ENCODE results near the gene CD7.

The CD7 gene

DNA sequence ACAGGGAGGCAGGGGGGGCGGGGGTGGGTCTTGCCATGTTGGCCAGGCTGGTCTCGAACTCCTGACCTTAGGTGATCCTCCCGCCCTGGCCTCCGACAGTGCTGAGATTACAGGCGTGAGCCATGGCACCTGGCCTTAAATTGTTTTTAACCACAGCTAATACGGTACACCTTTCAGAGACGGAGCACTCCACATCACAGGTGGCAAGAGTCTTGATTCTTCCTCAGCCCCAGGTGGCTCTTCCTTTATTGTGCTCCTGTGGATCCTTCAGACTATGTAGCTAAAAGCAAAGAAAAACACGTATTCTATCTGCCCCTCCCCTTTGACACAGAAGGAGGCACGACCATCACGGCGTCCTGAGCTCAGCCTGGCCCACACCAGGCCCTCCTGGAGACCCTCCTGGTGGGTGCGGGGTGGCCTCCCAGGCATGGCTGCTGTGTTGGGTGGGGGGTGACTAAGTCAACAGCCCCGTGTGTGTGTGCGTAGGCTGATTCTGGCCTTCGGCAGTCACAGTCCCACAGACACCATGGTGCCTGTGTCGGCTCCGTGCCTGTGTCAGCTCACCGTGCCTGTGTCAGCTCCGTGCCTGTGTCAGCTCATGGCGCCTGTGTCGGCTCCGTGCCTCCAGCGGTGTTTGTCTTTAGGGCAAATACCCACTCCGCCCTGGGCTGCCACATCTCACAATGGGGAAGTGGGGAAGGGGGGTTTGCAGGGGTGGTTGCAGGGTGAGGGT lies 26.9 kb upstream of the CD7 start:
- Histone ChIP-seq H3K4me3 (ENCODE audit: low read depth, low read length) (no peak overlapping the region), H3K9me3 (ENCODE audit: control insufficient read depth, insufficient read depth, low read length) (no peaks in the 10 kb centered on the region), H3K4me1 (ENCODE audit: control insufficient read depth, insufficient read depth, low read length) (no peaks in the 10 kb centered on the region), H3K27me3 (ENCODE audit: control insufficient read depth, insufficient read depth, low read length) (no peaks in the 10 kb centered on the region), H3K36me3 (ENCODE audit: control insufficient read depth, insufficient read depth, low read length) (no peaks in the 10 kb centered on the region), H3K9ac (ENCODE audit: low read depth, low read length) (no peak overlapping the region)

DNA sequence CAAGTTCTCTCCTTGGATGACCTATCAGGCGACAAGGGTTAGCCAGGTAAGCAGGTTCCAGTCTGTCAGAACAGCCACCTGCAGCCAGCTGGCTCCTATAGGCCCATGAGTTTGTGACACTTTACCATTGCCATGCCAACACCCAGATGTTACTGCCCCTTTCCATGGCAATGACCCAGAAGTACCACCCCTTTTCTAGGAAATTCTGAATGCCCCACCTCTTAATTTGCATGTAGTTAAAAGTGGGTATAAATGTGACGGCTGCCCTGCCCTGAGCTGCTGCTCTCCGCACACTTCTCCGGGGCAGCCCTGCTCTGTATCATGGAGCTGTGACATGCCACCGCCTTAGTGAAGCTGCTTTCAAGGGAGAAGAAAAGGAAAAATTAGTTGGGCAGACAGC lies 26.2 kb upstream of the CD7 start:
- peaks cover 2% of the 10 kb centered on the region for H3K27me3 ChIP-seq (ENCODE audit: control insufficient read depth, insufficient read depth, low read length)
- H3K36me3 ChIP-seq (ENCODE audit: control insufficient read depth, insufficient read depth, low read length): no peaks in the 10 kb centered on the region
- H3K4me3 ChIP-seq (ENCODE audit: low read depth, low read length): no peak overlapping the region
- no peaks in the 10 kb centered on the region for H3K4me1 ChIP-seq (ENCODE audit: control insufficient read depth, insufficient read depth, low read length)
- no peak overlapping the region for H3K9ac ChIP-seq (ENCODE audit: low read depth, low read length)
- no peaks in the 10 kb centered on the region for H3K9me3 ChIP-seq (ENCODE audit: control insufficient read depth, insufficient read depth, low read length)

DNA sequence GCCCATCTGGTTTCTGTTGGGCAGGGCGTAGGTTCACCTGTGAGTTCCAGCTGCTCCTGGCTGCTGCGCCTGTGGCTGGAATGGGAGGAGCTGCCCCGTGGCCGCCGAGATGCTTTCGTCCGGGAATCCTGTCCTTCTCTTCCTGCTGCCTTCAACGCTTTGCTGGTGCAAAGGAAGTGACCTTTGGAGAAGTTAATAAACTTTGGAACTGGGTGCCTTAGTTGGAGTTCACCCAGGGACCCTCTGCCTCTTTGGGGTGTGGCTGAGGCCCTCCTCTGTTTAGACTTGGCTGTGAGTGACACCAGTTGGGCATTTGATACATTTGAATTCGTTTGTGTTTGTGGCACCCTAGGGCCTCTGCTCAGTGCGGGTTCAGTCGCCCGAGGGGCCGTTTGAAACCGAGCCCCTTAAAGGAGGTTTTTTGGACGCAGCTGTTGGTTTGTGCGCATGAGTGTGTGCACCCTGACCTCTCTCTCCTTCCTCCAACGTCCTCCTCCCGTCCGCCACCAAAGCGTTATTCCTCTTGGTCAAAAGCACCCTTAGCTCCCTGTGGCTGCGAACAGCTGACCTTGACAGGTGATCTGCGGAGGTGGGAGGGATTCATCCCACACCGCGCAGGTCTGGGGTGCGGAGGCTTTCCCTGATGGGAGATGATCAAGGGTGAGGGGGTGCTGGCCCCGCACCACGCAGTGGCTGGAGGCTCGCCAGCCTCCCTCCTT lies 25.1 kb upstream of the CD7 start:
- Histone ChIP-seq H3K27me3 (ENCODE audit: control insufficient read depth, insufficient read depth, low read length) (peaks cover 4% of the 10 kb centered on the region), H3K36me3 (ENCODE audit: control insufficient read depth, insufficient read depth, low read length) (no peaks in the 10 kb centered on the region), H3K9ac (ENCODE audit: low read depth, low read length) (no peak overlapping the region), H3K4me1 (ENCODE audit: control insufficient read depth, insufficient read depth, low read length) (no peaks in the 10 kb centered on the region), H3K9me3 (ENCODE audit: control insufficient read depth, insufficient read depth, low read length) (no peaks in the 10 kb centered on the region), H3K4me3 (ENCODE audit: low read depth, low read length) (no peak overlapping the region)

DNA sequence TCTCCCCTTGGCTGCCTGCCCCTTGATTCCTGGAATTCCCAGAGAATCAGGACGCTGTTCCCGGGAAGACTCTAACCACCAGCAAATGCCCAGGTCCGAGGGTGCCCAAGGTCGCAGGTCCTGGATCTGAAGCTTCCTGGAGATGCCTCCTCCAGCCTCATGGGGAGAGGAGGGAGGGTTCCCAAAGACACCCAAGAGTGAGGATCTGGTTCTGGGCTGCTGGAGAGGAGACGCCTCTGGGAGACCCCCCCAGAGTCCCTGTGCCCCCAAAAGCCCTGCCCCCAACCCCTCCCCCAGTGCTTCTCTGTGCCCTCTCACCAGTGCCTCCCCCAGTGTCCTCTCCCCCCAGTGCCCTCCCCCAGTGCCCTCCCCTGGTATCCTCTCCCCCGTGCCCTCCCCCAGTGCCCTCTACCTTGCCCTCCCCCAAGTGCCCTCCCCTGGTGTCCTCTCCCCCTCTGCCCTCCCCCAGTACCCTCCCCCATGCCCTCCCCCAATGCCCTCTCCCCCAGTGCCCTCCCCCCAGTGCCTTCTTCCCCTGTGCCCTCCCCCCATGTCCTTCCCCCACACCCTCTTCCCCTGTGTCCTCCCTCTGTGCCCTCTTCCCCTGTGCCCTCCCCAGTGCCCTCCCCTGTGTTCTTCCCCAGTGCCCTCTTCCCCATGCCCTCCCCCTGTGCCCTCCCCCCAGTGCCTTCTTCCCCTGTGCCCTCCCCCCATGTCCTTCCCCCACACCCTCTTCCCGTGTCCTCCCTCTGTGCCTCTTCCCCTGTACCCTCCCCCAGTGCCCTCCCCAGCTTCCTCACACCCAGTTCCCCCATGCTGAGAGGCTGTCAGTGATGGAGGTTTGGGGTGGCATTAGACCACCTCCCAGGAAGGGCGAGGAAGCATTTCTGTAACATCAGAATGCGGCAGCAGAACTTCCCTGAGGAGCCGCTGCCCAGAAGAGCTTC lies 22.5 kb upstream of the CD7 start:
- Histone ChIP-seq H3K4me3 (ENCODE audit: low read depth, low read length) (no peak overlapping the region), H3K27me3 (ENCODE audit: control insufficient read depth, insufficient read depth, low read length) (peaks cover 13% of the 10 kb centered on the region), H3K36me3 (ENCODE audit: control insufficient read depth, insufficient read depth, low read length) (no peaks in the 10 kb centered on the region), H3K4me1 (ENCODE audit: control insufficient read depth, insufficient read depth, low read length) (no peaks in the 10 kb centered on the region), H3K9ac (ENCODE audit: low read depth, low read length) (no peak overlapping the region), H3K9me3 (ENCODE audit: control insufficient read depth, insufficient read depth, low read length) (no peaks in the 10 kb centered on the region)

- Histone ChIP-seq H3K27me3 (ENCODE audit: control insufficient read depth, insufficient read depth, low read length) (peaks cover 19% of the 10 kb centered on the region), H3K36me3 (ENCODE audit: control insufficient read depth, insufficient read depth, low read length) (no peaks in the 10 kb centered on the region), H3K4me1 (ENCODE audit: control insufficient read depth, insufficient read depth, low read length) (no peaks in the 10 kb centered on the region), H3K9ac (ENCODE audit: low read depth, low read length) (no peak overlapping the region), H3K4me3 (ENCODE audit: low read depth, low read length) (no peak overlapping the region), H3K9me3 (ENCODE audit: control insufficient read depth, insufficient read depth, low read length) (no peaks in the 10 kb centered on the region)
Observed at GRCh38 chr17:82338858-82339633, 21.6 kb upstream of the CD7 start.

DNA sequence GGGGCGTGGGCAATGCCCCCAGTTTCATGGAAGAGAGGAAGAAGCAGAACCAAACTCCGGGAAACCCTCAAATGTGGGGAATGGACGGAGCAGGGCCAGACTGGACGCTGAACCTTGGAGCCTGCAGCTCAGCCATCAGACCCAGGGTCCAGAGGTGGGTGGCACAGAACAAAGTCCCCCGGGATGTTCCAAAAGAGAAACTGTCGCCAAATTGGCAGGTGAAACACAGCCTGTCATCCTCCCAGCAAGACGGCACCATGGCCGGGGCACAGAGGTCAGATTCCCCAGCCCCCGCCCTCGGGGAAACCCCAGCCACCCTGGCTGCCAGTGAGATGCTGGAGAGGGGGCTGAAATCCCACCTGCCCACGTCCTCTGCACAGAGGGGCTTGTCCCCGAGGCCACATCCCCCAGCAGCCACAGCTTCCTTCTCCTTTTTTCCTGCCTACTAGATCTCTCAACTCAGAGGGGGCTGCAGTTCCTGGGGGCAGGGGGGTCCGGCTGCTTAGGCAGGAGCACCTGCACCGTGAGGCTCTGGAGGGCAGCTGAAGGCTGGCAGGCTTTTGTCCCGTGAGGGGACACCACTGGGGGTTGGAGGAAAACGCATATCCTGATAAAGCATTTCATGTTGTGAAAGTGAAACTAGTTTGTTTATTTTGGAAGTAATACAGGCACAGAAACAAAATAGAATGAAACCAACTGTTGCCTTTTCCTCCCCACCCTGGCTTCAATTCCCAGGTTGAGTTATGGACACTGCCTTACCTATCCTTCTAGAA lies 17.4 kb upstream of the CD7 start:
- Histone ChIP-seq H3K36me3 (ENCODE audit: control insufficient read depth, insufficient read depth, low read length) (no peaks in the 10 kb centered on the region), H3K27me3 (ENCODE audit: control insufficient read depth, insufficient read depth, low read length) (peaks cover 32% of the 10 kb centered on the region), H3K9ac (ENCODE audit: low read depth, low read length) (no peak overlapping the region), H3K9me3 (ENCODE audit: control insufficient read depth, insufficient read depth, low read length) (no peaks in the 10 kb centered on the region), H3K4me1 (ENCODE audit: control insufficient read depth, insufficient read depth, low read length) (peaks cover 3% of the 10 kb centered on the region), H3K4me3 (ENCODE audit: low read depth, low read length) (no peak overlapping the region)

DNA sequence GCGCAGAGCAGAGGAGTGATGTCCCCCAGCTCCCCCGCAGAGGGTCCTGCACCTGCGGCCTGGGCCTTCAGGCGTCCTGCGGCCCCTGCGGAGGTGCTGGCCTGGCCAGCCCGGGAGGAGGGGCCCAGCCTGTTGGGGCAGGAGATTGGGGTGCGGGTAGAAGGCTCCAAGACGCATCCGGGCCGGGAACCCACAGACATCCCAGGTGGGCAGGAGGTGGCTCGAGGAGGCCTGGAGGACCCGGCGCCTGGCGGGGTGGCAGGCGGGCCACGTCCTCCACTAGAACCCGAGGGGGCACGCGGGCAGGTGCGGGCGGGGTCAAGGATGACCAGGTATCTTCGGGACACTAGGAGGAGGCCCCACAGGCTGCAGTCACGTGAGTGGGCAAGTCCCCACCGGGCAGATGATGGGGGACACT lies 16.8 kb upstream of the CD7 start:
- Histone ChIP-seq H3K27me3 (ENCODE audit: control insufficient read depth, insufficient read depth, low read length) (peaks cover 32% of the 10 kb centered on the region), H3K4me1 (ENCODE audit: control insufficient read depth, insufficient read depth, low read length) (peaks cover 3% of the 10 kb centered on the region), H3K9me3 (ENCODE audit: control insufficient read depth, insufficient read depth, low read length) (no peaks in the 10 kb centered on the region), H3K4me3 (ENCODE audit: low read depth, low read length) (no peak overlapping the region), H3K9ac (ENCODE audit: low read depth, low read length) (no peak overlapping the region), H3K36me3 (ENCODE audit: control insufficient read depth, insufficient read depth, low read length) (no peaks in the 10 kb centered on the region)

- H3K36me3 ChIP-seq (ENCODE audit: control insufficient read depth, insufficient read depth, low read length): no peaks in the 10 kb centered on the region
- H3K9ac ChIP-seq (ENCODE audit: low read depth, low read length): no peak within 1 kb of the TSS
- H3K4me1 ChIP-seq (ENCODE audit: control insufficient read depth, insufficient read depth, low read length): peaks cover 3% of the 10 kb centered on the region
- H3K9me3 ChIP-seq (ENCODE audit: control insufficient read depth, insufficient read depth, low read length): no peaks in the 10 kb centered on the region
- H3K27me3 ChIP-seq (ENCODE audit: control insufficient read depth, insufficient read depth, low read length): peaks cover 29% of the 10 kb centered on the region
- peak within 1 kb of the TSS; percentile 50 for H3K4me3 ChIP-seq (ENCODE audit: low read depth, low read length)
Observed at GRCh38 chr17:82333279-82334171, 16.1 kb upstream of the CD7 start, which contains the start of gene SECTM1. SECTM1 (minus strand) TSS chr17:82333766; CDS start chr17:82327240, 6,526 bp downstream.

DNA sequence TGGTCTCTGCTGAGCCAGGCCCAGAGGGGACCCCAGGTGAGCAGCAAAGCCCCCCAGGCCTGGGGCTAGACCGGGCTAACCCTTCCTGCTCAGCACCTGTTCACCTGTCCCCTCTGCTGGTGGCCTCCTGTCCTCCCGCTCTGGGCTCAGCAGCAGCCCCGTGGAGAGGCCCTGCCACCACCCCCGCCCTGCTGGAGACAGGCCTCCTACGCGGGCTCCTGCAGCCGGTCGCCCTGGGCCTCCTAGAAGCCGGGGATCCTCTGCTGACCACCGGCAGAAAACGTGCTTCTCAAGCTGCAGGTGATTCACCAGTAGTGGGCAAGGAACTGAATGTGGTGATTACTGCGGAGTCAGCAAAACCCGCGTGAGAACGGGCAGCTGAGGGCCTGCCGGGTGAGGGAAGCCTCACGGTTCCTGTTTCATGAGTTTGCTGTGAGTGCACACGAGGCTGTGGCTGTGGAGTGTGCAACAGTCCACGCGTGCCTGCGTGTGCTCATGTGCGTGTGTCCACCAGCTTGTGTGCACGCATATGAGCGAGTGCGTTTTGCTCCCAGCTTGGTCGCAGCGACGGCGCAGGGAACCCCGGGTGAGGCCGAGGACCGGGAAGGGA lies 15.4 kb upstream of the CD7 start:
- no peak overlapping the region for H3K9ac ChIP-seq (ENCODE audit: low read depth, low read length)
- peak overlapping the region; percentile 50 for H3K4me3 ChIP-seq (ENCODE audit: low read depth, low read length)
- H3K27me3 ChIP-seq (ENCODE audit: control insufficient read depth, insufficient read depth, low read length): peaks cover 28% of the 10 kb centered on the region
- H3K9me3 ChIP-seq (ENCODE audit: control insufficient read depth, insufficient read depth, low read length): no peaks in the 10 kb centered on the region
- peaks cover 6% of the 10 kb centered on the region for H3K4me1 ChIP-seq (ENCODE audit: control insufficient read depth, insufficient read depth, low read length)
- no peaks in the 10 kb centered on the region for H3K36me3 ChIP-seq (ENCODE audit: control insufficient read depth, insufficient read depth, low read length)
